ENCODE results near the gene OR10P1.

The OR10P1 gene

GRCh38 chr12:55686366-55687010 is 49.8 kb downstream of the OR10P1 start:
- no peak for DNase-seq
